GM12878 (cell line): ENCODE data around the gene GGT5. TPM values are rescaled to one million over a fixed set of nuclear protein-coding genes. Genes with fewer than 3 reads are reported as not detected.

ENCODE experiments used
- ATAC-seq: fragments of 200-7000 bp; cut with Tn5 transposase; 3 replicates; pipeline ENCODE4 v1.9.1; 2020; ENCODE audit warnings: mild to moderate bottlenecking, moderate library complexity
- BruUV-seq: library from RNA; stranded (reverse); fragments of 400-500 nt; replicated peaks from 2 replicates; lab custom pipeline; 2021; lab: Mats Ljungman, UMichigan
- CTCF ChIA-PET: fragments of 300-600 bp; sonication (Branson Sonifier 250); formaldehyde crosslinking; extraction: SDS; loops from one replicate; lab custom pipeline; 2021; ENCODE audit warnings: inconsistent platforms; lab: Yijun Ruan, JAX
- POLR2A ChIA-PET: fragments of 350-600 bp; formaldehyde crosslinking; extraction: SDS; loops from one replicate; lab custom pipeline; 2021; ENCODE audit warnings: inconsistent platforms; lab: Charles Lee
- RAD21 ChIA-PET: fragments of 300-600 bp; sonication (Branson Sonifier 250); formaldehyde crosslinking; loops from one replicate; lab custom pipeline; 2023; ENCODE audit warnings: antibody characterized with exemption; ENCODE audit not compliant: unreplicated experiment; lab: Charles Lee
- SMC1A ChIA-PET: fragments of 300-600 bp; sonication (Branson Sonifier 250); formaldehyde crosslinking; loops from one replicate; lab custom pipeline; 2023; ENCODE audit not compliant: unreplicated experiment, uncharacterized antibody; lab: Charles Lee
- DNase-seq: peaks from one replicate; pipeline ENCODE4 v3.0.0-alpha.2; 2011; ENCODE audit warnings: low read depth, low spot score
- FAIRE-seq: peaks from 3 replicates; lab custom pipeline; 2011; peaks lifted over from hg19 to GRCh38; lab: Jason Lieb, UNC
- H2AFZ ChIP-seq: 2 replicates; pipeline ENCODE4 v1.6.0; 2011; ENCODE audit warnings: low read depth, low read length, control low read depth; ENCODE audit not compliant: control insufficient read depth
- H3K27ac ChIP-seq: 2 replicates; pipeline ENCODE4 v1.5.1; 2011; ENCODE audit warnings: control low read depth; ENCODE audit not compliant: control insufficient read depth, insufficient read depth
- H3K27me3 ChIP-seq, 2 experiments: replicated peaks in 1 of 2; 2 replicates each; pipeline versions ENCODE4 v1.6.0 to v1.6.1; 2011; ENCODE audit warnings: low read length in 1 of 2; ENCODE audit not compliant: control insufficient read depth in 2 of 2, insufficient read depth in 2 of 2
- H3K36me3 ChIP-seq, 2 experiments: 2 replicates each; pipeline ENCODE4 v1.5.1; 2011; ENCODE audit warnings: low read length in 1 of 2; ENCODE audit not compliant: control insufficient read depth in 2 of 2, insufficient read depth in 2 of 2
- H3K4me1 ChIP-seq: 2 replicates; pipeline ENCODE4 v1.6.1; 2011; ENCODE audit warnings: mild to moderate bottlenecking, low read length, moderate library complexity, mixed read lengths; ENCODE audit not compliant: control insufficient read depth, insufficient read depth
- H3K4me2 ChIP-seq: 2 replicates; pipeline ENCODE4 v1.6.0; 2011; ENCODE audit warnings: control low read depth; ENCODE audit not compliant: control insufficient read depth, insufficient read depth
- H3K4me3 ChIP-seq: fragments of 200-600 bp; sonication (generic); 2 replicates; pipeline ENCODE4 v1.5.1; 2016
- H3K79me2 ChIP-seq: 2 replicates; pipeline ENCODE4 v1.6.0; 2011; ENCODE audit warnings: low read length; ENCODE audit not compliant: control insufficient read depth, insufficient read depth
- H3K9ac ChIP-seq: 2 replicates; pipeline ENCODE4 v1.8.0; 2011; ENCODE audit warnings: low read length, control low read depth, mixed read lengths; ENCODE audit not compliant: control insufficient read depth, insufficient read depth
- H3K9me3 ChIP-seq: replicated peaks from 3 replicates; pipeline ENCODE4 v1.5.1; 2011; ENCODE audit warnings: mild to moderate bottlenecking, low read length; ENCODE audit not compliant: control insufficient read depth, insufficient read depth
- H4K20me1 ChIP-seq: 2 replicates; pipeline ENCODE4 v1.6.0; 2011; ENCODE audit not compliant: control insufficient read depth, insufficient read depth
- CREM ChIP-seq: IDR thresholded peaks from 2 replicates; pipeline ENCODE4 v1.6.1; 2014; ENCODE audit warnings: antibody characterized with exemption, low read depth
- MEF2A ChIP-seq: IDR thresholded peaks from 2 replicates; pipeline ENCODE4 v1.6.1; 2011; ENCODE audit warnings: low read depth, mild to moderate bottlenecking, low read length, moderate library complexity; ENCODE audit not compliant: insufficient read depth
- MYC ChIP-seq: IDR thresholded peaks from 2 replicates; pipeline ENCODE4 v1.6.1; 2011; ENCODE audit warnings: mild to moderate bottlenecking, low read length, moderate library complexity, inconsistent platforms; ENCODE audit not compliant: insufficient read depth, insufficient replicate concordance, insufficient read length, severe bottlenecking
- NFYB ChIP-seq: IDR thresholded peaks from 2 replicates; pipeline ENCODE4 v1.6.1; 2011; ENCODE audit warnings: low read depth, mild to moderate bottlenecking, low read length, improper control_type of control experiment, moderate library complexity; ENCODE audit not compliant: insufficient read depth
- RAD51 ChIP-seq: fragments of 450-650 bp; IDR thresholded peaks from 2 replicates; pipeline ENCODE4 v1.6.1; 2016; ENCODE audit warnings: moderate library complexity, mild to moderate bottlenecking, inconsistent platforms
- RBBP5 ChIP-seq: fragments of 200-600 bp; sonication (generic); conservative IDR thresholded peaks from 2 replicates; pipeline ENCODE4 v1.6.1; 2016
- SIN3A ChIP-seq: IDR thresholded peaks from 2 replicates; pipeline ENCODE4 v1.6.1; 2012; ENCODE audit warnings: low read depth, low read length, improper control_type of control experiment
- SIX5 ChIP-seq: IDR thresholded peaks from 2 replicates; pipeline ENCODE4 v1.6.1; 2011; ENCODE audit warnings: mild to moderate bottlenecking, low read depth, low read length, moderate library complexity; ENCODE audit not compliant: severe bottlenecking
- SMARCA5 ChIP-seq: fragments of 450-650 bp; IDR thresholded peaks from 2 replicates; pipeline ENCODE4 v1.6.1; 2017; ENCODE audit warnings: mild to moderate bottlenecking
- SREBF2 ChIP-seq: IDR thresholded peaks from 2 replicates; pipeline ENCODE4 v1.6.1; 2012; ENCODE audit warnings: mild to moderate bottlenecking, low read length
- SUPT20H ChIP-seq: IDR thresholded peaks from 2 replicates; pipeline ENCODE4 v1.6.1; 2011; ENCODE audit warnings: low read depth, mild to moderate bottlenecking, low read length, moderate library complexity, borderline replicate concordance; ENCODE audit not compliant: control insufficient read depth
- SUZ12 ChIP-seq: fragments of 200-600 bp; sonication (generic); IDR thresholded peaks from one replicate; pipeline ENCODE4 v1.6.1; 2018; ENCODE audit warnings: antibody characterized with exemption, mild to moderate bottlenecking; ENCODE audit not compliant: unreplicated experiment
- TCF7 ChIP-seq: IDR thresholded peaks from 2 replicates; pipeline ENCODE4 v1.6.1; 2014; ENCODE audit warnings: antibody characterized with exemption, borderline replicate concordance
- YBX1 ChIP-seq: fragments of 450-650 bp; IDR thresholded peaks from 2 replicates; pipeline ENCODE4 v1.6.1; 2016; ENCODE audit warnings: antibody characterized with exemption
- ZNF384 ChIP-seq: IDR thresholded peaks from 2 replicates; pipeline ENCODE4 v1.6.1; 2012; ENCODE audit warnings: low read depth, mild to moderate bottlenecking, low read length, improper control_type of control experiment, borderline replicate concordance
- WGBS: methylation state at CpG from one replicate; pipeline ENCODE4 v1.1.6; 2016; ENCODE audit warnings: low lambda C conversion rate; ENCODE audit not compliant: insufficient replicate concordance, insufficient coverage; ENCODE audit errors: missing lambda C conversion rate; 5-methylcytosine and 5-hydroxymethylcytosine counted together
- in situ Hi-C: fragments of 300-500 bp; cut with MboI; formaldehyde crosslinking; loops from 9 replicates; pipeline ENCODE4 v1.14.3; 2018; ENCODE audit warnings: mixed read lengths
- intact Hi-C: fragments of 100-400 bp; cut with micrococcal nuclease; formaldehyde crosslinking; loops from one replicate; pipeline ENCODE4 v1.14.2; 2022; ENCODE audit not compliant: unreplicated experiment
- polyA plus RNA-seq, 11 experiments: library from polyadenylated mRNA; depleted of rRNA in 4 of 11; unstranded in 6 of 11; stranded (reverse) in 5 of 11; fragments of >200 nt; fragmentation: Nextera tagmentation in 4 of 11; fragmentation: Illumina TruSeq in 1 of 11; extraction: Ambion mirVana in 4 of 11; extraction: Trizol in 1 of 11; gene quantifications; 1 replicate in 1 of 11; 2 replicates in 10 of 11; pipeline versions ENCODE4 v1.2.1 to v1.2.3, GENCODE V29; 2011 to 2016; ENCODE audit warnings: inconsistent platforms in 2 of 11, missing spikeins in 2 of 11, low read depth in 1 of 11
- total RNA-seq, 4 experiments: library from RNA; depleted of rRNA in 3 of 4; stranded (reverse); fragments of >200 nt in 3 of 4; fragmentation: Illumina TruSeq in 1 of 4; extraction: Trizol in 1 of 4; gene quantifications; 2 replicates each; pipeline versions ENCODE4 v1.2.1 to v1.2.3, GENCODE V29; 2013 to 2021
- TF ChIP-seq, protein P1 (sequence below): fragments of 450-650 bp; formaldehyde crosslinking; IDR thresholded peaks from 2 replicates; pipeline ENCODE4 v1.5.0; 2022; ENCODE audit warnings: mild to moderate bottlenecking, missing genetic modification characterization
- TF ChIP-seq, protein P2 (sequence below): IDR thresholded peaks from 2 replicates; pipeline ENCODE4 v1.6.1; 2012; ENCODE audit warnings: low read depth, low read length, improper control_type of control experiment

Gene GGT5
- total and polyA plus RNA-seq, 10 of the 15 experiments (the other 5 are each of a cell fraction or from before 2014, with no cell fraction given): 0.34 TPM; not detected in 9

GRCh38 chr22:24205438-24206195 is 39.3 kb downstream of the GGT5 start:
- 45% methylated on average over 8 of the region's 8 CpGs for WGBS
- FAIRE-seq (no peak), DNase-seq (no peak), ATAC-seq (no peak)
- no peaks in the 10 kb centered on the region for H3K36me3 ChIP-seq
- H3K79me2 ChIP-seq: no peaks in the 10 kb centered on the region
- ChIA-PET RAD21 (no interaction called here), SMC1A (no interaction called here), POLR2A (no interaction called here), CTCF (interaction anchor here (3.0 kb wide), 1 partner anchor 16 kb away, joined by 8 read pairs; no protein-coding TSS in a partner anchor)
- TF ChIP-seq SUZ12 (no peak), RBBP5 (no peak), SMARCA5 (no peak), MYC (no peak), MEF2A (no peak), SREBF2 (no peak), RAD51 (no peak), SUPT20H (no peak), YBX1 (no peak), SIN3A (no peak), NFYB (no peak), CREM (no peak), ZNF384 (no peak), TCF7 (no peak), SIX5 (no peak)
- TF ChIP-seq, protein P1, sequence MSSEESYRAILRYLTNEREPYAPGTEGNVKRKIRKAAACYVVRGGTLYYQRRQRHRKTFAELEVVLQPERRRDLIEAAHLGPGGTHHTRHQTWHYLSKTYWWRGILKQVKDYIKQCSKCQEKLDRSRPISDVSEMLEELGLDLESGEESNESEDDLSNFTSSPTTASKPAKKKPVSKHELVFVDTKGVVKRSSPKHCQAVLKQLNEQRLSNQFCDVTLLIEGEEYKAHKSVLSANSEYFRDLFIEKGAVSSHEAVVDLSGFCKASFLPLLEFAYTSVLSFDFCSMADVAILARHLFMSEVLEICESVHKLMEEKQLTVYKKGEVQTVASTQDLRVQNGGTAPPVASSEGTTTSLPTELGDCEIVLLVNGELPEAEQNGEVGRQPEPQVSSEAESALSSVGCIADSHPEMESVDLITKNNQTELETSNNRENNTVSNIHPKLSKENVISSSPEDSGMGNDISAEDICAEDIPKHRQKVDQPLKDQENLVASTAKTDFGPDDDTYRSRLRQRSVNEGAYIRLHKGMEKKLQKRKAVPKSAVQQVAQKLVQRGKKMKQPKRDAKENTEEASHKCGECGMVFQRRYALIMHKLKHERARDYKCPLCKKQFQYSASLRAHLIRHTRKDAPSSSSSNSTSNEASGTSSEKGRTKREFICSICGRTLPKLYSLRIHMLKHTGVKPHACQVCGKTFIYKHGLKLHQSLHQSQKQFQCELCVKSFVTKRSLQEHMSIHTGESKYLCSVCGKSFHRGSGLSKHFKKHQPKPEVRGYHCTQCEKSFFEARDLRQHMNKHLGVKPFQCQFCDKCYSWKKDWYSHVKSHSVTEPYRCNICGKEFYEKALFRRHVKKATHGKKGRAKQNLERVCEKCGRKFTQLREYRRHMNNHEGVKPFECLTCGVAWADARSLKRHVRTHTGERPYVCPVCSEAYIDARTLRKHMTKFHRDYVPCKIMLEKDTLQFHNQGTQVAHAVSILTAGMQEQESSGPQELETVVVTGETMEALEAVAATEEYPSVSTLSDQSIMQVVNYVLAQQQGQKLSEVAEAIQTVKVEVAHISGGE: no peak
- TF ChIP-seq, protein P2, sequence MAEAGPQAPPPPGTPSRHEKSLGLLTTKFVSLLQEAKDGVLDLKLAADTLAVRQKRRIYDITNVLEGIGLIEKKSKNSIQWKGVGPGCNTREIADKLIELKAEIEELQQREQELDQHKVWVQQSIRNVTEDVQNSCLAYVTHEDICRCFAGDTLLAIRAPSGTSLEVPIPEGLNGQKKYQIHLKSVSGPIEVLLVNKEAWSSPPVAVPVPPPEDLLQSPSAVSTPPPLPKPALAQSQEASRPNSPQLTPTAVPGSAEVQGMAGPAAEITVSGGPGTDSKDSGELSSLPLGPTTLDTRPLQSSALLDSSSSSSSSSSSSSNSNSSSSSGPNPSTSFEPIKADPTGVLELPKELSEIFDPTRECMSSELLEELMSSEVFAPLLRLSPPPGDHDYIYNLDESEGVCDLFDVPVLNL: no peak
- no TSS peak for BruUV-seq
- in situ Hi-C loops: no loop called here
- H2AFZ ChIP-seq: no peak overlapping the region
- H3K27ac ChIP-seq: no peak overlapping the region
- intact Hi-C loops: no loop called here
- H3K4me1 ChIP-seq: no peaks in the 10 kb centered on the region
- H3K9ac ChIP-seq: no peak overlapping the region
- no peaks in the 10 kb centered on the region for H3K9me3 ChIP-seq
- no peaks in the 10 kb centered on the region for H4K20me1 ChIP-seq
- H3K27me3 ChIP-seq: no peaks in the 10 kb centered on the region
- H3K4me3 ChIP-seq: no peak overlapping the region
- H3K4me2 ChIP-seq: no peak overlapping the region
